ENCODE results near the gene SLC22A15.

Gene SLC22A15

GRCh38 chr1:116075575-116075974, 99.3 kb downstream of the SLC22A15 start:
- no peak overlapping the region for H3K27ac ChIP-seq
- H3K4me2 ChIP-seq = no peak overlapping the region
- no peaks in the 10 kb centered on the region for H3K79me2 ChIP-seq (ENCODE audit: insufficient read depth, low read depth)
- no peaks in the 10 kb centered on the region for H3K36me3 ChIP-seq (ENCODE audit: insufficient read depth)
- no peaks in the 10 kb centered on the region for H4K20me1 ChIP-seq (ENCODE audit: insufficient read depth)
- H3K4me3 ChIP-seq (IDR thresholded peaks at IDR 0.05; ENCODE audit: insufficient read depth, low read depth, low read length) = no peak overlapping the region
- no peak overlapping the region for H3K9ac ChIP-seq
- H3K4me1 ChIP-seq (ENCODE audit: low read depth, poor library complexity, severe bottlenecking) = no peaks in the 10 kb centered on the region
- TF ChIP-seq, protein P1, sequence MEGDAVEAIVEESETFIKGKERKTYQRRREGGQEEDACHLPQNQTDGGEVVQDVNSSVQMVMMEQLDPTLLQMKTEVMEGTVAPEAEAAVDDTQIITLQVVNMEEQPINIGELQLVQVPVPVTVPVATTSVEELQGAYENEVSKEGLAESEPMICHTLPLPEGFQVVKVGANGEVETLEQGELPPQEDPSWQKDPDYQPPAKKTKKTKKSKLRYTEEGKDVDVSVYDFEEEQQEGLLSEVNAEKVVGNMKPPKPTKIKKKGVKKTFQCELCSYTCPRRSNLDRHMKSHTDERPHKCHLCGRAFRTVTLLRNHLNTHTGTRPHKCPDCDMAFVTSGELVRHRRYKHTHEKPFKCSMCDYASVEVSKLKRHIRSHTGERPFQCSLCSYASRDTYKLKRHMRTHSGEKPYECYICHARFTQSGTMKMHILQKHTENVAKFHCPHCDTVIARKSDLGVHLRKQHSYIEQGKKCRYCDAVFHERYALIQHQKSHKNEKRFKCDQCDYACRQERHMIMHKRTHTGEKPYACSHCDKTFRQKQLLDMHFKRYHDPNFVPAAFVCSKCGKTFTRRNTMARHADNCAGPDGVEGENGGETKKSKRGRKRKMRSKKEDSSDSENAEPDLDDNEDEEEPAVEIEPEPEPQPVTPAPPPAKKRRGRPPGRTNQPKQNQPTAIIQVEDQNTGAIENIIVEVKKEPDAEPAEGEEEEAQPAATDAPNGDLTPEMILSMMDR (conservative IDR thresholded peaks at IDR 0.05; ENCODE audit: low read depth, low read length) = no peak
- H2AFZ ChIP-seq (ENCODE audit: low read depth) = no peak overlapping the region
- H3K27me3 ChIP-seq (ENCODE audit: insufficient read depth, low read depth) = no peaks in the 10 kb centered on the region

GRCh38 chr1:116075990-116076389, 99.7 kb downstream of the SLC22A15 start:
- H3K27ac ChIP-seq = no peak overlapping the region

DNA sequence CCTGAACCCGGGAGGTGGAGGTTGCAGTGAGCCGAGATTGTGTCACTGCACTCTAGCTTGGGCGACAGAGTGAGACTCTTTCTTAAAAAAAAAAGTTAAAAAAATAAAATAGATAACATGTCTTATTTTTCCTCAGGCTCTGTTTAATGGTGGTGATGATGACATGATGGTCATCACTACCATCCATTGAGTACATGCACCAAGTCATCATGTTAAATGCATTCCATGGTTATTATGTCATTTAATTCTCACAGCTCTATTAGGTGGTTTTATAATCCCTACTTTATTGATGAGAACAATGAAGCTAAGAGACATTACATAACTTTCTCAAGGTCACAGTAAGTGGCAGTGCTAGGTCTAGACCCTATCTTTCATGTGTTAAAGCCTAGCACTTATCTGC, 100.5 kb downstream of the SLC22A15 start:
- H3K36me3 ChIP-seq (ENCODE audit: insufficient read depth) = no peaks in the 10 kb centered on the region
- no peak overlapping the region for H3K4me3 ChIP-seq (IDR thresholded peaks at IDR 0.05; ENCODE audit: insufficient read depth, low read depth, low read length)
- TF ChIP-seq, protein P1 (conservative IDR thresholded peaks at IDR 0.05; ENCODE audit: low read depth, low read length) = no peak
- no peak overlapping the region for H3K27ac ChIP-seq
- H3K79me2 ChIP-seq (ENCODE audit: insufficient read depth, low read depth) = no peaks in the 10 kb centered on the region
- H3K4me1 ChIP-seq (ENCODE audit: low read depth, poor library complexity, severe bottlenecking) = no peaks in the 10 kb centered on the region
- no peak overlapping the region for H3K9ac ChIP-seq
- no peak overlapping the region for H3K4me2 ChIP-seq
- H2AFZ ChIP-seq (ENCODE audit: low read depth) = no peak overlapping the region
- H4K20me1 ChIP-seq (ENCODE audit: insufficient read depth) = no peaks in the 10 kb centered on the region
- no peaks in the 10 kb centered on the region for H3K27me3 ChIP-seq (ENCODE audit: insufficient read depth, low read depth)

More at GRCh38 chr1:116075990-116076389, 99.7 kb downstream of the SLC22A15 start:
- Histone ChIP-seq H3K36me3 (ENCODE audit: insufficient read depth) (no peaks in the 10 kb centered on the region), H3K79me2 (ENCODE audit: insufficient read depth, low read depth) (no peaks in the 10 kb centered on the region), H2AFZ (ENCODE audit: low read depth) (no peak overlapping the region), H4K20me1 (ENCODE audit: insufficient read depth) (no peaks in the 10 kb centered on the region), H3K27me3 (ENCODE audit: insufficient read depth, low read depth) (no peaks in the 10 kb centered on the region), H3K9ac (no peak overlapping the region), H3K4me1 (ENCODE audit: low read depth, poor library complexity, severe bottlenecking) (no peaks in the 10 kb centered on the region), H3K4me2 (no peak overlapping the region), H3K4me3 (IDR thresholded peaks at IDR 0.05; ENCODE audit: insufficient read depth, low read depth, low read length) (no peak overlapping the region)
- TF ChIP-seq, protein P1 (conservative IDR thresholded peaks at IDR 0.05; ENCODE audit: low read depth, low read length) = no peak

GRCh38 chr1:116078699-116079223, 102.4 kb downstream of the SLC22A15 start:
- H3K27me3 ChIP-seq (ENCODE audit: insufficient read depth, low read depth) = no peaks in the 10 kb centered on the region
- H3K79me2 ChIP-seq (ENCODE audit: insufficient read depth, low read depth) = no peaks in the 10 kb centered on the region
- no peaks in the 10 kb centered on the region for H4K20me1 ChIP-seq (ENCODE audit: insufficient read depth)
- TF ChIP-seq, protein P1 (conservative IDR thresholded peaks at IDR 0.05; ENCODE audit: low read depth, low read length) = no peak
- H3K4me2 ChIP-seq = no peak overlapping the region
- H2AFZ ChIP-seq (ENCODE audit: low read depth) = no peak overlapping the region
- H3K4me3 ChIP-seq (IDR thresholded peaks at IDR 0.05; ENCODE audit: insufficient read depth, low read depth, low read length) = no peak overlapping the region
- no peak overlapping the region for H3K9ac ChIP-seq
- no peaks in the 10 kb centered on the region for H3K4me1 ChIP-seq (ENCODE audit: low read depth, poor library complexity, severe bottlenecking)
- no peak overlapping the region for H3K27ac ChIP-seq
- no peaks in the 10 kb centered on the region for H3K36me3 ChIP-seq (ENCODE audit: insufficient read depth)

All from KMS-11 (cell line).